H9 (cell line): Measurements from ENCODE around the gene DGKH. TPM values are rescaled to one million over a fixed set of nuclear protein-coding genes. Genes with fewer than 3 reads are reported as not detected.

ENCODE experiments used
- DNase-seq: peaks from one replicate; pipeline ENCODE4 v3.0.0-alpha.2; 2017
- H2AFZ ChIP-seq: one replicate; pipeline ENCODE4 v1.6.1; 2013; ENCODE audit warnings: mild to moderate bottlenecking, low read length, control low read depth, moderate library complexity
- H2AK5ac ChIP-seq: 2 replicates; pipeline ENCODE4 v1.6.1; 2013; ENCODE audit warnings: low read length, control low read depth, mixed read lengths; ENCODE audit not compliant: insufficient read length
- H2BK120ac ChIP-seq: one replicate; pipeline ENCODE4 v1.6.1; 2013; ENCODE audit warnings: low read depth, mild to moderate bottlenecking, low read length, control low read depth, inconsistent platforms; ENCODE audit not compliant: poor library complexity, severe bottlenecking
- H2BK12ac ChIP-seq: 2 replicates; pipeline ENCODE4 v1.6.1; 2013; ENCODE audit warnings: low read length, control low read depth, mixed read lengths, low read depth; ENCODE audit not compliant: insufficient read length
- H2BK15ac ChIP-seq: 2 replicates; pipeline ENCODE4 v1.6.1; 2013; ENCODE audit warnings: low read depth, low read length, control low read depth
- H2BK20ac ChIP-seq: one replicate; pipeline ENCODE4 v1.6.1; 2013; ENCODE audit warnings: low read depth, mild to moderate bottlenecking, low read length, control low read depth, inconsistent platforms; ENCODE audit not compliant: poor library complexity, severe bottlenecking
- H2BK5ac ChIP-seq: 2 replicates; pipeline ENCODE4 v1.6.1; 2013; ENCODE audit warnings: low read length, control low read depth, mixed read lengths; ENCODE audit not compliant: insufficient read length
- H3K14ac ChIP-seq: 2 replicates; pipeline ENCODE4 v1.6.1; 2013; ENCODE audit warnings: low read length, control low read depth; ENCODE audit not compliant: insufficient read depth
- H3K18ac ChIP-seq: 2 replicates; pipeline ENCODE4 v1.6.1; 2013; ENCODE audit warnings: low read depth, mild to moderate bottlenecking, mixed read lengths, low read length, control low read depth; ENCODE audit not compliant: insufficient read length
- H3K23ac ChIP-seq: 2 replicates; pipeline ENCODE4 v1.6.1; 2013; ENCODE audit warnings: low read length, control low read depth, mixed read lengths, low read depth; ENCODE audit not compliant: insufficient read length
- H3K23me2 ChIP-seq: 2 replicates; pipeline ENCODE4 v1.6.1; 2013; ENCODE audit warnings: low read depth, mild to moderate bottlenecking, mixed read lengths, low read length, control low read depth; ENCODE audit not compliant: insufficient read length, poor library complexity, severe bottlenecking
- H3K27ac ChIP-seq: 2 replicates; pipeline ENCODE4 v1.5.1; 2013; ENCODE audit warnings: low read length, control low read depth, mixed read lengths, low read depth; ENCODE audit not compliant: insufficient read length
- H3K27me3 ChIP-seq: 2 replicates; pipeline ENCODE4 v1.6.1; 2013; ENCODE audit warnings: low read length, control low read depth, inconsistent platforms; ENCODE audit not compliant: insufficient read depth
- H3K4ac ChIP-seq: 2 replicates; pipeline ENCODE4 v1.6.1; 2013; ENCODE audit warnings: low read depth, mild to moderate bottlenecking, control low read depth, inconsistent platforms, low read length, moderate library complexity
- H3K4me1 ChIP-seq: 2 replicates; pipeline ENCODE4 v1.6.1; 2013; ENCODE audit warnings: low read length, control low read depth, inconsistent platforms; ENCODE audit not compliant: insufficient read depth
- H3K4me2 ChIP-seq: 2 replicates; pipeline ENCODE4 v1.6.1; 2013; ENCODE audit warnings: low read length, control low read depth, mixed read lengths; ENCODE audit not compliant: insufficient read length, insufficient read depth
- H3K56ac ChIP-seq: 2 replicates; pipeline ENCODE4 v1.6.1; 2013; ENCODE audit warnings: low read depth, mild to moderate bottlenecking, mixed read lengths, low read length, control low read depth; ENCODE audit not compliant: insufficient read length
- H3K79me1 ChIP-seq: 2 replicates; pipeline ENCODE4 v1.6.1; 2013; ENCODE audit warnings: low read depth, mild to moderate bottlenecking, moderate library complexity, low read length, control low read depth, inconsistent platforms; ENCODE audit not compliant: insufficient read depth, poor library complexity, severe bottlenecking
- H3K79me2 ChIP-seq: 2 replicates; pipeline ENCODE4 v1.6.1; 2013; ENCODE audit warnings: low read length, control low read depth, inconsistent platforms; ENCODE audit not compliant: insufficient read depth
- H3K9ac ChIP-seq: 2 replicates; pipeline ENCODE4 v1.6.1; 2013; ENCODE audit warnings: low read length, control low read depth, mixed read lengths; ENCODE audit not compliant: insufficient read length; ENCODE audit errors: extremely low read depth
- H3K9me3 ChIP-seq: one replicate; pipeline ENCODE4 v1.6.1; 2013; ENCODE audit warnings: low read depth, low read length, inconsistent platforms; ENCODE audit not compliant: control insufficient read depth
- H3T11ph ChIP-seq: one replicate; pipeline ENCODE4 v1.6.1; 2013; ENCODE audit warnings: mild to moderate bottlenecking, low read length, control low read depth, inconsistent platforms
- H4K20me1 ChIP-seq: one replicate; pipeline ENCODE4 v1.6.1; 2013; ENCODE audit not compliant: control insufficient read depth, insufficient read length, insufficient read depth
- H4K5ac ChIP-seq: 2 replicates; pipeline ENCODE4 v1.6.1; 2013; ENCODE audit warnings: low read depth, mild to moderate bottlenecking, mixed read lengths, low read length, control low read depth; ENCODE audit not compliant: insufficient read length
- H4K8ac ChIP-seq: replicated peaks from 2 replicates; pipeline ENCODE4 v1.6.1; 2013; ENCODE audit warnings: low read length, control low read depth, mixed read lengths, low read depth; ENCODE audit not compliant: insufficient read length
- H4K91ac ChIP-seq: 2 replicates; pipeline ENCODE4 v1.6.1; 2013; ENCODE audit warnings: low read depth, mild to moderate bottlenecking, moderate library complexity, mixed read lengths, low read length, control low read depth; ENCODE audit not compliant: insufficient read length
- H3K27ac Mint-ChIP-seq, 3 experiments: 2 replicates in 2 of 3; 3 replicates in 1 of 3; pipeline ENCODE4 v1.8.0; 2020 to 2021; ENCODE audit warnings: mixed read lengths in 3 of 3, mild to moderate bottlenecking in 1 of 3, moderate library complexity in 1 of 3
- H3K27me3 Mint-ChIP-seq: 2 replicates; pipeline ENCODE4 v1.8.0; 2021; ENCODE audit warnings: low read depth, mild to moderate bottlenecking, moderate library complexity, mixed read lengths
- H3K36me3 Mint-ChIP-seq, 3 experiments: 2 replicates in 2 of 3; 3 replicates in 1 of 3; pipeline ENCODE4 v1.8.0; 2020 to 2021; ENCODE audit warnings: low read depth in 3 of 3, mixed read lengths in 3 of 3; ENCODE audit not compliant: insufficient read depth in 1 of 3
- H3K4me1 Mint-ChIP-seq, 2 experiments: 2 replicates each; pipeline ENCODE4 v1.8.0; 2020; ENCODE audit warnings: mixed read lengths in 2 of 2
- H3K4me3 Mint-ChIP-seq, 2 experiments: 2 replicates in 1 of 2; 3 replicates in 1 of 2; pipeline ENCODE4 v1.8.0; 2020 to 2021; ENCODE audit warnings: mild to moderate bottlenecking in 2 of 2, mixed read lengths in 2 of 2, moderate library complexity in 1 of 2
- H3K9me3 Mint-ChIP-seq, 2 experiments: 2 replicates in 1 of 2; 3 replicates in 1 of 2; pipeline ENCODE4 v1.8.0; 2020; ENCODE audit warnings: mild to moderate bottlenecking in 2 of 2, mixed read lengths in 2 of 2, moderate library complexity in 1 of 2
- WGBS: extraction: QIAGEN DNeasy Blood & Tissue Kit; methylation state at CpG from one replicate; pipeline ENCODE4 v1.1.7; 2013; ENCODE audit warnings: missing lambda C conversion rate, low lambda C conversion rate, mixed read lengths; ENCODE audit not compliant: insufficient read length; ENCODE audit errors: extremely low coverage; 5-methylcytosine and 5-hydroxymethylcytosine counted together
- total RNA-seq: library from RNA; stranded (reverse); gene quantifications from 2 replicates; pipeline ENCODE4 v1.2.1, GENCODE V29; 2021
- TF ChIP-seq, protein P1 (sequence below): fragments of 200-600 bp; sonication (generic); conservative IDR thresholded peaks from 3 replicates; pipeline ENCODE4 v1.8.0; 2021; ENCODE audit warnings: antibody characterized with exemption, mild to moderate bottlenecking

The DGKH gene
- total RNA-seq, 1 experiment from 2014 or later: 8.6 TPM

GRCh38 chr13:42054798-42055499, 6.5 kb downstream of the DGKH start:
- Histone ChIP-seq H3K4me1 (no peaks in the 10 kb centered on the region), H4K20me1 (no peaks in the 10 kb centered on the region), H2AFZ (no peak overlapping the region), H3K56ac (no peak overlapping the region), H3K4ac (no peak overlapping the region), H2BK15ac (no peak overlapping the region), H4K91ac (no peak overlapping the region), H3K9ac (no peak overlapping the region), H2BK20ac (no peak overlapping the region), H2BK120ac (no peak overlapping the region), H4K8ac (no peak overlapping the region), H3K27ac (no peak overlapping the region), H4K5ac (no peak overlapping the region), H2AK5ac (no peak overlapping the region), H2BK12ac (no peak overlapping the region), H3K18ac (no peak overlapping the region), H3K27me3 (no peaks in the 10 kb centered on the region), H3K4me2 (no peak overlapping the region), H2BK5ac (no peak overlapping the region), H3T11ph (no peak overlapping the region), H3K14ac (no peak overlapping the region), H3K79me2 (no peaks in the 10 kb centered on the region), H3K79me1 (no peaks in the 10 kb centered on the region), H3K9me3 (no peaks in the 10 kb centered on the region), H3K23me2 (no peaks in the 10 kb centered on the region), H3K23ac (no peak overlapping the region)
- Mint-ChIP-seq H3K27me3 (no peaks in the 10 kb centered on the region), H3K9me3 (no peaks in the 10 kb centered on the region; a peak in 1 of 5 replicates), H3K36me3 (peaks cover 0 to 5% (median 0%) of the 10 kb centered on the region in 3 experiments; a peak in 2 of 7 replicates), H3K4me1 (no peaks in the 10 kb centered on the region), H3K4me3 (no peak overlapping the region), H3K27ac (no peak overlapping the region)
- TF ChIP-seq, protein P1, sequence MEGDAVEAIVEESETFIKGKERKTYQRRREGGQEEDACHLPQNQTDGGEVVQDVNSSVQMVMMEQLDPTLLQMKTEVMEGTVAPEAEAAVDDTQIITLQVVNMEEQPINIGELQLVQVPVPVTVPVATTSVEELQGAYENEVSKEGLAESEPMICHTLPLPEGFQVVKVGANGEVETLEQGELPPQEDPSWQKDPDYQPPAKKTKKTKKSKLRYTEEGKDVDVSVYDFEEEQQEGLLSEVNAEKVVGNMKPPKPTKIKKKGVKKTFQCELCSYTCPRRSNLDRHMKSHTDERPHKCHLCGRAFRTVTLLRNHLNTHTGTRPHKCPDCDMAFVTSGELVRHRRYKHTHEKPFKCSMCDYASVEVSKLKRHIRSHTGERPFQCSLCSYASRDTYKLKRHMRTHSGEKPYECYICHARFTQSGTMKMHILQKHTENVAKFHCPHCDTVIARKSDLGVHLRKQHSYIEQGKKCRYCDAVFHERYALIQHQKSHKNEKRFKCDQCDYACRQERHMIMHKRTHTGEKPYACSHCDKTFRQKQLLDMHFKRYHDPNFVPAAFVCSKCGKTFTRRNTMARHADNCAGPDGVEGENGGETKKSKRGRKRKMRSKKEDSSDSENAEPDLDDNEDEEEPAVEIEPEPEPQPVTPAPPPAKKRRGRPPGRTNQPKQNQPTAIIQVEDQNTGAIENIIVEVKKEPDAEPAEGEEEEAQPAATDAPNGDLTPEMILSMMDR: no peak
- WGBS: no CpG with 5 or more reads among the region's 5 CpGs
- DNase-seq: no peak
